Retina (tissue), 1 donor: ENCODE data around the gene COP1.
"Not testable (repeated sequence)": the region's sequence is repeated elsewhere in the genome, so short reads cannot be mapped to it uniquely, and the experiment has no call there.

Experiments used
- DNase-seq: peaks from one replicate; pipeline ENCODE4 v3.0.0-alpha.2; 2016

COP1 gene

DNA sequence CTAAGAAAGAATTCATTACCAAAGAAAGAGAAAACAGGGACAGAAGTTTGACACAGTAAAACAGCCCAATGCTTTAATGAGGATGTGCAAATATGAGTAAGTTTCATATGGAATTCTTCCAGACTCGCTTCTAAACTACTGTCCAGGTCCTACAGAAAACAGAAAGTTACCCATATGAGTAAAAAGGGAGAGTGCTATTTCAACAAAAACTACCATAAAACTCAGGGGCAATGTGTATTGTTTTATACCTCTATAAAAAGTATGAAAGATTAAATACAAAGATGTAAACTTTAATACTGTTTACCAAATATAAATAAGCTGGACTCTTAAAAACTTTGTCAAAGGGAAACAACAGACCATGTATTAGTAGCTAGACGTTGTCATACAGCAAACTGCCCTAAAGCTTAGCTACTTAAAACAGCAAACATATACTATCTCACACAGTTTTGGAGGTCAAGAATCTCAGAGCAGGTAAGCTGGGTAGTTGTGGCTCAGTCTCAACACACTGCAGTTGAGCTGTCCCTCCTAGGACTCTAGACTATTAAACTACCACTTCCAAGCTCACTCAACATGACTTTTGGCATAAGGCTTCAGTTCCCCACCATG, 174.9 kb downstream of the COP1 start:
- no peak for DNase-seq

DNA sequence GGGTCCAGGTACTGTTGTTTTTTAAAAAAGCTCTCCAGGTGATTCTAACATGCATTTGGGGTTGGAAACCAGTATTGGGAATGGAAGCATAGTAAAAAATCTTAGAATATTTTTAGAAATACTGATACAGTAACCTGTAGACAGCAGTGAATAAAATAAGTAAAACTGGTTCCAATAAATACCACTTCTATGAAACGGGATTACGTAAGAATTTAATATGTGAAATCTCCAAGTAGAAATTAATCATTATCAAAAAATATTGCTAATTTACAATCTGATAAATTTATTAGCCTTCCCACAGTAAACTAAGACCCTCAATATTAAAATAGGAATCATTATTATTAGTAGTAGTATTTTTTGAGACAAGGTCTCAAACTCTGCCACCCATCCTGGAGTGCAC, 177.5 kb downstream of the COP1 start:
- no peak for DNase-seq

DNA sequence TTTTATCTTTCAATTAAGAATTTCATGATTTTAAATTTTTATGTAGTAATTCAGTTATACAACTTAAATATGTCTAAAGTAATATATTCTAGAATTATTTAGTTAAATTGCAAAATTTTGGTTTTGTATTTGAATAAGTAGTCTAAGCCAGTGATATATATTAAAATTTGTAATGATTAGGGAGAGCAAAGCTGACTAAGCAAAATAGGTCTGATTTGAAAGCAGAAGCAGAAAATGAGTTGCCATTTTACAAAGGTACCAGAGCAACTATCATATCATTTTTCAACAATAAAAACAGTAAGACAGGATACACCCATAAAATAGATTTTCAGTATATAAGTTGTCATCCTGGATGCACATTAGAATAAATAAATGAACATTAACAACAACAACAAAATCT, 177.9 kb downstream of the COP1 start:
- DNase-seq: no peak

DNA sequence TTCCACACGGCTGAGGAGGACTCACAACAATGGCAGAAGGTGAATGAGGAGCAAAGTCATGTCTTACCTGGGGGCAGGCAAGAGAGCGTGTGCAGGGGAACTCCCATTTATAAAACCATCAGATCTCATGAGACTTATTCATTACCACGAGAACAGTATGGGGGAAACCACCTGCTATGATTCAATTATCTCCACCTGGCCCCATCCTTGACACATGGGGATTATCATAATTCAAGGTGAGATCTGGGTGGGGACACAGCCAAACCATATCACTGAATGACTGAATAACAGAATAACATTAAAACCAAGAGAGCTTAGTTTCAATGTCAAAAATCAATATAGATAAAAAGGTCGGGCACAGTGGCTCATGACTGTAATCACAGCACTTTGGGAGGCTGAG, 179.2 kb downstream of the COP1 start:
- DNase-seq: not testable (repeated sequence)

GRCh38 chr1:176022574-176022973, 184.5 kb downstream of the COP1 start:
- DNase-seq: no peak

- DNase-seq: no peak
Observed at GRCh38 chr1:176017722-176018121, 189.4 kb downstream of the COP1 start.

- DNase-seq: no peak
Observed at GRCh38 chr1:176009951-176010350, 197.1 kb downstream of the COP1 start.

DNA sequence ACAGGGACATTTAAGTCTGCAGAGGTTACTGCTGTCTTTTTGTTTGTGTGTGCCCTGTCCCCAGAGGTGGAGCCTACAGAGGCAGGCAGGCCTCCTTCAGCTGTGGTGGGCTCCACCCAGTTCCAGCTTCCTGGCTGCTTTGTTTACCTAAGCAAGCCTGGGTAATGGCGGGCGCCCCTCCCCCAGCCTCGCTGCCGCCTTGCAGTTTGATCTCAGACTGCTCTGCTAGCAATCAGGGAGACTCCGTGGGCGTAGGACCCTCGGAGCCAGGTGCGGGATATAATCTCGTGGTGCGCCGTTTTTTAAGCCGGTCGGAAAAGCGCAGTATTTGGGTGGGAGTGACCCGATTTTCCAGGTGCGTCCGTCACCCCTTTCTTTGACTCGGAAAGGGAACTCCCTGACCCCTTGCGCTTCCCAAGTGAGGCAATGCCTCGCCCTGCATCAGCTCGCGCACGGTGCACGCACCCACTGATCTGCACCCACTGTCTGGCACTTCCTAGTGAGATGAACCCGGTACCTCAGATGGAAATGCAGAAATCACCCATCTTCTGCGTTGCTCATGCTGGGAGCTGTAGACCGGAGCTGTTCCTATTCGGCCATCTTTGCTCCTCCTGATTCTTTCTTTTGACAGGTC, 199.2 kb downstream of the COP1 start:
- DNase-seq: not testable (repeated sequence)

- not testable (repeated sequence) for DNase-seq
Observed at GRCh38 chr1:175994660-175995059, 212.4 kb downstream of the COP1 start.

- not testable (repeated sequence) for DNase-seq
Observed at GRCh38 chr1:175992825-175993224, 214.3 kb downstream of the COP1 start.

DNA sequence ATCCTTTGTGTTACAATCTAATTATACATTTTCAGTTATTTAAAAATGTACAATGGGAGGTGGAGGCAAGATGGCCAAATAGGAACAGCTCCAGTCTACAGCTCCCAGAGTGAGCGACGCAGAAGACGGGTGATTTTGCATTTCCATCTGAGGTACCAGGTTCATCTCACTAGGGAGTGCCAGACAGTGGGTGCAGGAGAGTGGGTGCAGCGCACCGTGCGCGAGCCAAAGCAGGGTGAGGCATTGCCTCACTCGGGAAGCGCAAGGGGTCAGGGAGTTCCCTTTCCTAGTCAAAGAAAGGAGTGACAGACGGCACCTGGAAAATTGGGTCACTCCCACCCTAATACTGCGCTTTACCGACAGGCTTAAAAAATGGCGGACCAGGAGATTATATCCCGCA, 214.9 kb downstream of the COP1 start:
- not testable (repeated sequence) for DNase-seq

GRCh38 chr1:175984813-175985212, 222.3 kb downstream of the COP1 start:
- DNase-seq: no peak

DNA sequence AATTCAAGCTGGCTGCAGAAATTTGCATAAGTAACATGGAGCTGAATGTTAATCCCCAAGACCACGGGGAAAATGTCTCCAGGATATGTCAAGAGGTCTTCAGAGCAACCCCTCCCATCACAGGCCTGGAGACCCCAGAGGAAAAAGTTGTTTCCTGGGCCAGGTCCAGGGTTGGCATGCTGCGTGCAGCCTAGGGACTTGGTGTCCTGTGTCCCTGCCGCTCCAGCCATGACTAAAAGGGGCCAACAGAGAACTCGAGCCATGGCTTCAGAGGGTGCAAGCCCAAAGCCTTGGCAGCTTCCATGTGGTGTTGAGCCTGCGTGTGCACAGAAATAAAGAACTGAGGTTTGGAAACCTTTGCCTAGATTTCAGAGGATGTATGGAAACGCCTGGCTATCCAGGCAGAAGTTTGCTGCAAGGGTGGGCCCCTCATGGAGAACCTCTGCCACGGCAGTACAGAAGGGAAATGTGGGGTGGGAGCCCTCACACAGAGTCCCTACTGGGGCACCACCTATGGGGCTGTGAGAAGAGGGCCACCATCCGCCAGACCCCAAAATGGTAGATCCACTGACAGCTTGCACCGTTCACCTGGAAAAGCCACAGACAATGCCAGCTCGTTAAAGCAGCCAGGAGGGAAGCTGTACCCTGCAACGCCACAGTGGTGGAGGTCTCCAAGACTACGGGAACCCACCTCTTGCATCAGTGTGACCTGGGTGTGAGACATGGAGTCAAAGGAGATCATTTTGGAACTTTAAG, 222.9 kb downstream of the COP1 start:
- DNase-seq: no peak

GRCh38 chr1:175983363-175983762, 223.7 kb downstream of the COP1 start:
- not testable (repeated sequence) for DNase-seq

- no peak for DNase-seq
Observed at GRCh38 chr1:175981128-175981527, 226.0 kb downstream of the COP1 start.

DNA sequence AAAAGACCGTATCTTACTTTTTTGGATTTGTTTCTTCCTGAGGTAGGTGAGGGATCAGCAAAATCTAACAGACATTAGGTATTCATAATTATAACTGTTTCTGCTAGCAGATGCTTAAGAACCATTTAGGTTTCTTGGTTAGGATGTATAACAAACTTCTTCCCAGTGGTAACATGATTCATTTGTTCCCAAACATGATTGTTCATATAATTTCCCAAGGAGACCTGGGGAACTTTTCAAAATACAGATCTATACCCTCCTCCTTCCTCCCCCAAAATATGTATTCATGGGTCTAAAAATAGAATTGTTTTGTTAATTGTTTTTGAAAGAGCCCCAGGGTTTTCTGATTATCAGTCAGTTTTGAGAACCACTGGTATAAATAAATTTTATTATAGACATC, 228.2 kb downstream of the COP1 start:
- no peak for DNase-seq

- DNase-seq: no peak
Observed at GRCh38 chr1:175978476-175978875, 228.6 kb downstream of the COP1 start.

- DNase-seq: no peak
Observed at GRCh38 chr1:175976865-175977642, 230.0 kb downstream of the COP1 start.

DNA sequence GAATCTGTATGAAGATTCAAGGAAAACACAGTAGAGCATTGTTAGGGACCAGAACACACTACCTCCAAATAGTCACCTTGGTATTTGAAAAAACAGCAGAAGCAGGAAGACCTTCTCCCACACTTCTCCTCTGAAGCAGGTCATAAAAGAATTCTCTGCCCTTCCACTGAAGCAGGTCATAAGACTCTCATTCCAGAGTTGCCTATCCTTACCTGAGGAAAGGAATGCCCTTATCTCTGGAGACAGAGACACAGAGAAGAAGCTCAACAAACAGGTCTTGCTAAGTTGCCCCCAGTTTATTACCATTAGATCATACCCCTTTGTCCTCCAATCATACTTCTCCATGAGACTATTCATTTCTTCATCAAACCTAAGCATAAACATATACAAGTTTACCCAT, 237.9 kb downstream of the COP1 start:
- DNase-seq: no peak

DNA sequence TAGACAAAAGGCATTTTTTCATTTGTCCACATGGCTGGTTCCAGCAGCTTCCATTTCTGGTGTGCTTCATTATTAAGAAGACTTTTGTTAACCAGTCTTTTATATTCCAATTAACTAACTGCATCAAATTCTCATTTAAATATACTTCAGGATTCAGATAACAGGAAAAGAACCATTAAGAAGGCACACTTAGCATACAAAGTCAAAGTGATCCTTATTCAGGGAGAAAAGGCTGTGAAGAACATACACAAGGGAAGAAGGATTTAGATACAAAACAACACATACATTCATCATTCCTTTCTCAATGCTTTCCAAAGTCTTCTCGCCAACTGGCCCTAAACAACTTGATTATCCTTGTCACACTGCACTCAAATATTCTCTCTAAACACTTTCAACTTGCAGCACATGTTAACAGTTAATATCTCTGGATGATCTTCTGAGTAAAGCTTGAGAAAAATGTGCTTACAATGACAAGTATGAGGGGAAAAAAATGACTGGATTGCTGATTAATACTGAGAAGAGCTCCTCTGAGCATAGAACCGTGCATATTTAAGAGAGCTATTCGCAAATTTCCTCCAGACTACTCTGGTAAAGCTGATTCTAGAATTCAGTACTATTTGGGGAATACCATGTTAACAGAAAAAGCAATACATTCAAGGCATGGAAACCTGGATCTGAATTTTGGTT, 238.5 kb downstream of the COP1 start:
- no peak for DNase-seq

DNA sequence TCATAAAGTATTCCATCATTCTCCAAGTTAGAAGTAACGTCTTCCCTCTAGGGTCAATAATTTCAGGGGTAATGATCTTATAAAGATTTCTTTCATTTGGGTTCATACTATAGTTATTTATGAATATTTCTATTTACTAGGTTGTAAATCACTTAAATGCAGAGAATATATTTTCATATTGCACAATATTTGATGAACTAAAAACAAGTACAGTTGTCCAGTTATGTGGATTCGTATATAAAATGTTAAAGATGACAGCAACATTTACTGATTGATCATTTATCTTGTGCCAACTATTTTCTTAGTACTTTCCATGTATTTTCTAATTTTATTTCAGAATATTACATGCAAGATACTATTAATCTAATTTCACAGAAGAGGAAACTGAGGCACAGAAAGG, 243.3 kb downstream of the COP1 start:
- no peak for DNase-seq

- no peak for DNase-seq
Observed at GRCh38 chr1:175960169-175960568, 246.9 kb downstream of the COP1 start.

GRCh38 chr1:175951627-175952026, 255.5 kb downstream of the COP1 start:
- DNase-seq: no peak
